Calu3 (cell line): ENCODE measurements around the gene SERPINE1. TPM values are rescaled to one million over a fixed set of nuclear protein-coding genes. Genes with fewer than 3 reads are reported as not detected.

Experiments used
- BruUV-seq: library from RNA; stranded (reverse); fragments of 400-500 nt; replicated peaks from 2 replicates; lab custom pipeline; 2021; lab: Mats Ljungman, UMichigan
- CTCF ChIA-PET: fragments of 300-600 bp; sonication (Branson Sonifier 250); formaldehyde crosslinking; loops from one replicate; lab custom pipeline; 2022; ENCODE audit warnings: antibody characterized with exemption; lab: Charles Lee
- DNase-seq: peaks from one replicate; pipeline ENCODE4 v3.0.0; 2022
- H3K27ac Mint-ChIP-seq: one replicate; pipeline ENCODE4 v1.8.0; 2022; ENCODE audit warnings: mixed read lengths; ENCODE audit not compliant: unreplicated experiment
- H3K27me3 Mint-ChIP-seq: one replicate; pipeline ENCODE4 v1.8.0; 2022; ENCODE audit warnings: mixed read lengths; ENCODE audit not compliant: unreplicated experiment
- H3K36me3 Mint-ChIP-seq: one replicate; pipeline ENCODE4 v1.8.0; 2022; ENCODE audit warnings: mild to moderate bottlenecking, moderate library complexity, mixed read lengths; ENCODE audit not compliant: insufficient read depth, unreplicated experiment
- H3K4me1 Mint-ChIP-seq: one replicate; pipeline ENCODE4 v1.8.0; 2022; ENCODE audit warnings: mild to moderate bottlenecking, low read depth, mixed read lengths; ENCODE audit not compliant: unreplicated experiment
- H3K4me3 Mint-ChIP-seq: one replicate; pipeline ENCODE4 v1.8.0; 2022; ENCODE audit warnings: mild to moderate bottlenecking, low read depth, moderate library complexity, mixed read lengths; ENCODE audit not compliant: unreplicated experiment
- H3K9me3 Mint-ChIP-seq: one replicate; pipeline ENCODE4 v1.8.0; 2022; ENCODE audit warnings: low read depth, mixed read lengths; ENCODE audit not compliant: unreplicated experiment
- CTCF ChIP-seq: fragments of 200-600 bp; IDR thresholded peaks from one replicate; pipeline ENCODE4 v1.8.0; 2022; ENCODE audit warnings: antibody characterized with exemption; ENCODE audit not compliant: unreplicated experiment
- intact Hi-C: fragments of 100-400 bp; cut with micrococcal nuclease; formaldehyde crosslinking; loops from one replicate; pipeline ENCODE4 v1.10.0; 2022; ENCODE audit not compliant: unreplicated experiment
- total RNA-seq: library from RNA; stranded (reverse); gene quantifications from 2 replicates; pipeline ENCODE4 v1.2.3, GENCODE V29; 2022

SERPINE1 gene
- total RNA-seq, 1 experiment from 2014 or later = 1.1 TPM

DNA sequence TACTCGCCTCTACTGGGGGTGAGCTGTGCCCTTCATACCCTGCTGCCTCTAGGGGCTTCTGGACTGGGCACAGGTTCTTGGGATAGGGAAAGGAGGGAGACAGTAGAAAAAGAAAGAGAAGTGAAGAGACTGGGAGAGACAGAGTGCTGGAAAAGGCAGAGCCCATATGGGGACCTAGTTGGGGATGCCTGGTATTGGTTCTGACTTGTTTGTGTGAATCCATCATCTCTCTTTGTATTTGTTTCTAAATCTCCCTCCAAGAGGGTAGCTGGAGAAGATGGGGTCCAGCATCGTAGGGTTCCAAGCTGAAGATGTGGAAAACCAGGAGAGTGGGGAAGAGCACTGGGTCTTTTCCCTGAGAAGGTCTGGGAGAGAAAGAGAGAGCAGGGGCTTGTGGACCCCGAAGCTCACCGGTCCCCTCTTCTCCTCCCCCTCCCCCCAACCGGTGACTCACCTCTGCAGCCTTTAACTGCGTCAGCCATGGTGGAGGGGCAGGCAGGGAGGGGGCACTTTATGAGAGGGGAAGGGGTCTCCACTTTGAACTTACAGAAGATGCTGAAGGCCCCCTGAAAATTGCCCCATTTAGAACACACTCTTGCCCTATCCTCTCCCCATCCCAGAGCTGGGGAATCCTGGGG is 41.6 kb downstream of the SERPINE1 start:
- Mint-ChIP-seq H3K27ac (no peak overlapping the region), H3K9me3 (no peaks in the 10 kb centered on the region), H3K4me3 (no peak overlapping the region), H3K4me1 (peaks cover 49% of the 10 kb centered on the region), H3K36me3 (peaks cover 45% of the 10 kb centered on the region), H3K27me3 (peaks cover 86% of the 10 kb centered on the region)
- intact Hi-C loops = no loop called here
- no peak for DNase-seq
- TF ChIP-seq CTCF = no peak
- BruUV-seq = no TSS peak
- CTCF ChIA-PET = interaction anchor here (1.6 kb wide), 1 partner anchor 18 kb away, joined by 3 read pairs; no protein-coding TSS in a partner anchor

GRCh38 chr7:101169110-101169837 is 42.4 kb downstream of the SERPINE1 start:
- CTCF ChIA-PET = interaction anchor here (1.6 kb wide), 1 partner anchor 17 kb away, joined by 3 read pairs; no protein-coding TSS in a partner anchor
- no peak for DNase-seq
- TF ChIP-seq CTCF = no peak
- intact Hi-C loops = no loop called here
- Mint-ChIP-seq H3K27me3 (peaks cover 94% of the 10 kb centered on the region), H3K4me3 (no peak overlapping the region), H3K9me3 (no peaks in the 10 kb centered on the region), H3K36me3 (peaks cover 45% of the 10 kb centered on the region), H3K27ac (no peak overlapping the region), H3K4me1 (peaks cover 49% of the 10 kb centered on the region)
- BruUV-seq = no TSS peak

DNA sequence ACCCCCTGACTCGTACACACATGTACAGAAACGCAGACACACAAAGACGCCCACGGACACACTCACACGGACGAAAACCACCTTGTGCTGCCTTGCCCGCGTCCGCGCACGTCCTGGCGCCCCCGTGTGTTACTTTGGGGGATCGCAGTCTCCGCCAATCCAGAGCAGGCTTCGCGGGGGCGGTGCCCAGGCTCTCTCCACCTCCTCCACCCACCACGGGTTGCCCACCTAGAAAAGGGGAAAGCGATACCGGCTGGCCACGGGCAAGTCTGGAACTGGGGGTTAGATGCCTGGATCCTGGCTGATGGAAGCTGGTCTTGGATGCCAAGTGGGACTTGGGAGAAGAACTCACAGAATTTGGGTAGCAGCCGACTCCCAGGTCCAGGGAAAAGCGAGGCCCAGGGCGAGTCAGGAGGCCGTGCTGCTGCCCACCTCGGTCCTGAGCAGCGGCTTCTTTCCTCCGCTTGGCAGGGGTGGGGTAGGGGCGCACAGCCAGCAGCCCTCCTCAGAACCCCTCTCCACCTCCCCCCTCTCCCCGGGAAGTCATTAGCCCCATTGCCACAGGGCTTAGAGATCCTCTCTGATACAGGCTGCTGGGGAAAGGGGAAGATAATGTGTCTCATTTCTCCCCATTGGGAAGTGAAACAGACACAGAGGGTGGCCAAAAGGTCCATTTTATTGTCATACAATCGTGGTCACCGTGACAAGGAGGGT is 43.1 kb downstream of the SERPINE1 start:
- TF ChIP-seq CTCF = peak; percentile 69
- H3K4me1 Mint-ChIP-seq = peaks cover 49% of the 10 kb centered on the region
- peaks cover 100% of the 10 kb centered on the region for H3K27me3 Mint-ChIP-seq
- intact Hi-C loops = no loop called here
- H3K27ac Mint-ChIP-seq = no peak overlapping the region
- no peaks in the 10 kb centered on the region for H3K9me3 Mint-ChIP-seq
- DNase-seq = peak; percentile 82
- H3K4me3 Mint-ChIP-seq = no peak overlapping the region
- H3K36me3 Mint-ChIP-seq = peaks cover 37% of the 10 kb centered on the region
- CTCF ChIA-PET = interaction anchor here (0.6 to 1.4 kb wide), 2 partner anchors 26 to 35 kb away, joined by 3 to 5 read pairs; no protein-coding TSS in a partner anchor
- BruUV-seq = no TSS peak

GRCh38 chr7:101170617-101171441 is 43.9 kb downstream of the SERPINE1 start:
- CTCF ChIA-PET = interaction anchor here (0.6 to 1.4 kb wide), 2 partner anchors 27 to 36 kb away, joined by 3 to 5 read pairs; no protein-coding TSS in a partner anchor
- Mint-ChIP-seq H3K27me3 (peaks cover 100% of the 10 kb centered on the region), H3K9me3 (no peaks in the 10 kb centered on the region), H3K4me3 (no peak overlapping the region), H3K4me1 (peaks cover 42% of the 10 kb centered on the region), H3K36me3 (peaks cover 29% of the 10 kb centered on the region), H3K27ac (no peak overlapping the region)
- BruUV-seq = no TSS peak
- intact Hi-C loops = no loop called here
- DNase-seq = no peak
- no peak for TF ChIP-seq CTCF
